CD4-positive, alpha-beta T cell (primary cell): Measurements from ENCODE around the gene AZU1. TPM values are rescaled to one million over a fixed set of nuclear protein-coding genes. Genes with fewer than 3 reads are reported as not detected.
A peak's percentile ranks its signal among the peaks of the same experiment; 100 is the strongest.

Experiments
- ATAC-seq: fragments of 200-7000 bp; cut with Tn5 transposase; one replicate; pipeline ENCODE4 v1.10.0; 2022; ENCODE audit warnings: mild to moderate bottlenecking; ENCODE audit not compliant: poor library complexity
- CTCF ChIA-PET: fragments of 350-600 bp; sonication (Branson Sonifier 250); formaldehyde crosslinking; loops from one replicate; lab custom pipeline; 2021; ENCODE audit warnings: antibody characterized with exemption, inconsistent platforms; lab: Charles Lee
- POLR2A ChIA-PET: fragments of 350-600 bp; sonication (Branson Sonifier 250); formaldehyde crosslinking; loops from one replicate; lab custom pipeline; 2021; ENCODE audit warnings: antibody characterized with exemption, inconsistent platforms; lab: Charles Lee
- DNase-seq, 14 experiments: peaks; one replicate each; pipeline ENCODE4 v3.0.0-alpha.2; 2013 to 2020; ENCODE audit warnings: mixed read lengths in 2 of 14
- H3K27ac ChIP-seq, 2 donors: one replicate each; pipeline versions ENCODE4 v1.5.1 to v1.7.0; 2013; ENCODE audit warnings: low read length in 2 of 2, low read depth in 1 of 2, mild to moderate bottlenecking in 1 of 2
- H3K27me3 ChIP-seq, 2 experiments: 1 replicate in 1 of 2; 2 replicates in 1 of 2; pipeline versions ENCODE4 v1.6.1 to v1.7.0; 2013; ENCODE audit warnings: low read length in 2 of 2, control low read depth in 1 of 2, mild to moderate bottlenecking in 1 of 2, moderate library complexity in 1 of 2; ENCODE audit not compliant: insufficient read depth in 2 of 2, control insufficient read depth in 1 of 2
- H3K36me3 ChIP-seq: one replicate; pipeline ENCODE4 v1.6.1; 2013; ENCODE audit warnings: low read length, control low read depth; ENCODE audit not compliant: insufficient read depth
- H3K4me1 ChIP-seq: one replicate; pipeline ENCODE4 v1.6.1; 2013; ENCODE audit warnings: low read length, control low read depth; ENCODE audit not compliant: insufficient read depth
- H3K4me3 ChIP-seq: one replicate; pipeline ENCODE4 v1.5.1; 2013; ENCODE audit warnings: mild to moderate bottlenecking, low read length, moderate library complexity
- H3K9me3 ChIP-seq, 2 experiments: 1 replicate in 1 of 2; 2 replicates in 1 of 2; pipeline versions ENCODE4 v1.6.1 to v1.7.0; 2013; ENCODE audit warnings: low read length in 2 of 2, mild to moderate bottlenecking in 2 of 2, control low read depth in 1 of 2, moderate library complexity in 1 of 2; ENCODE audit not compliant: control insufficient read depth in 1 of 2, insufficient read depth in 1 of 2
- H3K27ac Mint-ChIP-seq: one replicate; pipeline ENCODE4 v1.8.0; 2020; ENCODE audit warnings: mixed read lengths
- H3K27me3 Mint-ChIP-seq: one replicate; pipeline ENCODE4 v1.8.0; 2021; ENCODE audit warnings: mixed read lengths
- H3K36me3 Mint-ChIP-seq: one replicate; pipeline ENCODE4 v1.8.0; 2021; ENCODE audit warnings: low read depth, mixed read lengths
- H3K4me1 Mint-ChIP-seq: one replicate; pipeline ENCODE4 v1.8.0; 2021; ENCODE audit warnings: low read depth, mixed read lengths
- H3K4me3 Mint-ChIP-seq: one replicate; pipeline ENCODE4 v1.8.0; 2020; ENCODE audit warnings: mild to moderate bottlenecking, mixed read lengths
- H3K9me3 Mint-ChIP-seq: one replicate; pipeline ENCODE4 v1.8.0; 2020; ENCODE audit warnings: mixed read lengths
- CTCF ChIP-seq: fragments of 200-600 bp; IDR thresholded peaks from one replicate; pipeline ENCODE4 v1.8.0; 2022; ENCODE audit warnings: antibody characterized with exemption, mild to moderate bottlenecking
- intact Hi-C, 2 experiments: fragments of 100-400 bp; cut with DNase I in 1 of 2; cut with micrococcal nuclease in 1 of 2; formaldehyde crosslinking; loops; one replicate each; pipeline versions ENCODE4 v1.15.1 to v1.9.0; 2023 to 2025; cut with DNase I, micrococcal nuclease
- polyA plus RNA-seq, 2 donors: library from polyadenylated mRNA; unstranded; fragments of 120-200 nt; gene quantifications; one replicate each; pipeline ENCODE4 v1.2.1, GENCODE V29; 2013
- total RNA-seq, 174 experiments: library from RNA in 2 of 174; stranded (reverse) in 2 of 174; gene quantifications; one replicate each; pipeline ENCODE4 v1.2.3 and lab custom pipeline; 2021 to 2026

Gene AZU1
- total RNA-seq (under 1 TPM; 0.47 to 0.49 TPM), total RNA-seq (lab: John Stamatoyannopoulos, UW) (0 to 3.8 (median 0.12) reads per million in 172 experiments)
- 0.18 TPM for polyA plus RNA-seq (2013, experiment 1 of 2)
- 0.12 TPM for polyA plus RNA-seq (2013, experiment 2 of 2)

- Mint-ChIP-seq H3K36me3 (no peaks in the 10 kb centered on the region), H3K4me3 (no peak within 1 kb of the TSS), H3K9me3 (no peaks in the 10 kb centered on the region), H3K27ac (no peak within 1 kb of the TSS), H3K4me1 (no peaks in the 10 kb centered on the region), H3K27me3 (peaks cover 15% of the 10 kb centered on the region)
- Histone ChIP-seq H3K27ac (no peak within 1 kb of the TSS), H3K4me1 (peaks cover 3% of the 10 kb centered on the region), H3K27me3 (peaks cover 8 to 16% of the 10 kb centered on the region in 2 experiments), H3K4me3 (no peak within 1 kb of the TSS), H3K36me3 (no peaks in the 10 kb centered on the region), H3K9me3 (peaks cover 0 to 4% of the 10 kb centered on the region in 2 experiments)
- ChIA-PET POLR2A (no interaction called here), CTCF (no interaction called here)
- TF ChIP-seq CTCF, result no peak
- no peak for ATAC-seq
- intact Hi-C loops, result no loop called here
- peak in 1 of 14 experiments; percentile 40 for DNase-seq
These were observed at the start of gene AZU1 for GRCh38 chr19:827710-828321. Gene AZU1, plus strand, starts transcription at chr19:827837. Its CDS starts 10 bp downstream, at chr19:827847.

- no peak overlapping the region for H3K27ac ChIP-seq
- H3K4me1 Mint-ChIP-seq, result no peaks in the 10 kb centered on the region
- H3K36me3 ChIP-seq, result no peaks in the 10 kb centered on the region
- no peak for TF ChIP-seq CTCF
- H3K4me3 Mint-ChIP-seq, result no peak overlapping the region
- ATAC-seq (no peak), DNase-seq (no peak)
- ChIA-PET CTCF (no interaction called here), POLR2A (no interaction called here)
- H3K27me3 Mint-ChIP-seq, result no peaks in the 10 kb centered on the region
- H3K36me3 Mint-ChIP-seq, result no peaks in the 10 kb centered on the region
- intact Hi-C loops, result no loop called here
- no peaks in the 10 kb centered on the region for H3K9me3 Mint-ChIP-seq
- peaks cover 0 to 2% of the 10 kb centered on the region in 2 experiments for H3K27me3 ChIP-seq
- no peak overlapping the region for H3K27ac Mint-ChIP-seq
- H3K4me3 ChIP-seq, result no peak overlapping the region
- H3K4me1 ChIP-seq, result no peaks in the 10 kb centered on the region
- H3K9me3 ChIP-seq, result peaks cover 0 to 4% of the 10 kb centered on the region in 2 experiments
These were observed 48.6 kb upstream of the AZU1 start for GRCh38 chr19:778910-779653.

- ATAC-seq, result no peak
- CTCF ChIA-PET, result no interaction called here
- H3K9me3 Mint-ChIP-seq, result no peaks in the 10 kb centered on the region
- no peak overlapping the region for H3K4me3 Mint-ChIP-seq
- TF ChIP-seq CTCF, result no peak
- H3K36me3 Mint-ChIP-seq, result no peaks in the 10 kb centered on the region
- POLR2A ChIA-PET, result no interaction called here
- intact Hi-C loops, result no loop called here
- Histone ChIP-seq H3K36me3 (no peaks in the 10 kb centered on the region), H3K27ac (no peak overlapping the region), H3K4me3 (no peak overlapping the region), H3K4me1 (no peaks in the 10 kb centered on the region), H3K27me3 (peaks cover 0 to 2% of the 10 kb centered on the region in 2 experiments), H3K9me3 (peaks cover 0 to 4% of the 10 kb centered on the region in 2 experiments)
- DNase-seq, result no peak
- H3K27ac Mint-ChIP-seq, result no peak overlapping the region
- H3K27me3 Mint-ChIP-seq, result no peaks in the 10 kb centered on the region
- no peaks in the 10 kb centered on the region for H3K4me1 Mint-ChIP-seq
These were observed 46.7 kb upstream of the AZU1 start for GRCh38 chr19:780935-781334.
